Central memory CD4-positive, alpha-beta T cell (primary cell): ENCODE data around the gene MAPK12.

Experiments
- DNase-seq: peaks from one replicate; pipeline ENCODE4 v3.0.0; 2022

MAPK12 gene

DNA sequence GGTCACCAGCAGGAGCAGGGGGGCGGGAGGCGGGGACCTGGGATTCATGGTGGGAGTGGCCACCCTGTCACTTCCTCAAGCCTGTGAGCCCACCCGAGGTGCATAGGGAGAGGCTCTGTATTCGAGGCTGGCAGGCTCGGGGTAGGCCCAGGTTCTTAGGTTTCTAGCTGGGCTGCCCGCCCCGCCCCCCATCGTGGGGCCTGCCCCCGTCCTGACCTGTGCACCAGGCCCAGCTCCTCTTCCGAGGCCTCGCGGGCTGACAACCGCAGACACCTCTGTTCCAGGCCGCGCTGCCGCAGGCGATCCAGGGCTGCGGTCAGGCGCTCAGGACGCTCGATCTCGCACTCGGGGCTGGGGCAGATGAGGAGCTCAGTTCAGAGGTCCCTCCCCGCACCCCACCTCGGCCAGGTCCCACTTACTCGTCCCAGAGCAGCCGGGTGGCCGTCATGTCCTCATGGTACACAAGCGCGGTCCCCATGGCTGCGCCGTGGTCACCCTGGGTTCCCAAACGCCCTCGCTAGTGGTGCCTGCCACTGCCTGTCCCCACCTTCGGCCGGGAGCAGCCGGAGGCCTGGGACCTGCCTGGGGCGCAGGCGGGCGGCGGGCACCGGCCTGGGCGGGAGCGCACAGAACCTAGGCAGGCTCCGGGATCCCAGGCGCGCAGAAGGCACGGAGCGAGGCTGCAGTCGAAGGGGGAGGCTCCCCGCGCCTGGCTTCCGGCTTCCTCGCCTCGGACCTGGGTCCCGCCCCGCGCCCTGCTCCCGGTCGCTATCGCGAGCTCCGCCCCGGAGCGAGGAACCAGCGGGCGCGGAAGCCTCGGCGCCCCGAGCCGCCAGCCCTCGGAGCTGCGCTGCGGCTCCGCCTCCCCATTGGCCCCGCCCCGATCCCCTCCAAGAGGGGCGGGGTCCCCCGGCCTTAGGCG is 10.7 kb downstream of the MAPK12 start, which contains the start of gene HDAC10:
TSS of gene HDAC10 (minus strand) at position 711 of the 922 bp plus-strand sequence. CDS start at position 478, 233 bp downstream.
- DNase-seq = peak; percentile 71

GRCh38 chr22:50250249-50250554 is 11.3 kb downstream of the MAPK12 start:
- DNase-seq = no peak

DNA sequence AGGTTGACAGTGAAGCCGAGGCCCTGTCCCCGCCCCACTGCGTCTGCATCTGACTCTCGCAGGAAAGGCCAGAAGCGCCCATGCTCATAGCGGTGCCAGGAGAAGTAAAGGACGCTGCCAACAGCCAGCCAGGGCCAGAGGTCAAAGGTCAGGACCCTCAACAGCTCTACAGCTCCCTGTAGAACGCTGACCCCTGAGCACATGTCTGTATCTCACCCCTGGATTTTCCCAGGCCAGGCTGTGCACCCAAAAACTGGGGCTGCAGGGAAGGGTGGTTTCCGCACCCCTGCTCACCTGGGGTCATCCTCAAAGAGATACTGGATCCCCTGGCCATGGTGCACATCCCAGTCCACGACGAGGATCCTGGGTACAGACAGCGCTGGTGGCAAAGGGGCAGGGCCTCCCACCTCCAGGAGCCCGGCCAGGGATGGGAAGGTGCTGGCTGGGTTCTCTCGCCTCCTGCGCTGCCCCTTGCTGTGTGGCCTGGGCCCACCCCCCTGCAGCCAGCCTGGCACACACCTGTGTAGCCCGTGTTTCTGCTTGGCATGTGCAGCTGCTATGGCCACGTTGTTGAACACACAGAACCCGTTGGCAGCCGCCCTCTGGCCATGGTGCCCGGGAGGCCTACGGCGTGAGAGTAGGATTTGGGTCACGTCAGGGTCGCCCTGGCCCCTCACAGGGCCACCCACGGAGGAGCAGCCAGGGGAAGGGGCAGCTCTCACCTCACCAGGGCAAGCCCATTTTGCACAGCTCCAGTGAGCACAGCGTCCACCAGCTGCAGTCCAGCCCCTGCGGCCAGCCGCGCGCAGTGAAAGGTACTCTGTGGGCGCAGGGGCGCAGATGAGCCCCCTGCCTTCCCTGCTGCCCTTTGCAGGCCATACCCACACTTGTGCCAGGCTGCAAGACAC is 11.9 kb downstream of the MAPK12 start:
- no peak for DNase-seq

GRCh38 chr22:50248196-50249081 is 13.0 kb downstream of the MAPK12 start:
- DNase-seq = no peak

GRCh38 chr22:50247748-50248147 is 13.7 kb downstream of the MAPK12 start:
- DNase-seq = peak; percentile 58

GRCh38 chr22:50246242-50247175 is 15.0 kb downstream of the MAPK12 start:
- DNase-seq = no peak

DNA sequence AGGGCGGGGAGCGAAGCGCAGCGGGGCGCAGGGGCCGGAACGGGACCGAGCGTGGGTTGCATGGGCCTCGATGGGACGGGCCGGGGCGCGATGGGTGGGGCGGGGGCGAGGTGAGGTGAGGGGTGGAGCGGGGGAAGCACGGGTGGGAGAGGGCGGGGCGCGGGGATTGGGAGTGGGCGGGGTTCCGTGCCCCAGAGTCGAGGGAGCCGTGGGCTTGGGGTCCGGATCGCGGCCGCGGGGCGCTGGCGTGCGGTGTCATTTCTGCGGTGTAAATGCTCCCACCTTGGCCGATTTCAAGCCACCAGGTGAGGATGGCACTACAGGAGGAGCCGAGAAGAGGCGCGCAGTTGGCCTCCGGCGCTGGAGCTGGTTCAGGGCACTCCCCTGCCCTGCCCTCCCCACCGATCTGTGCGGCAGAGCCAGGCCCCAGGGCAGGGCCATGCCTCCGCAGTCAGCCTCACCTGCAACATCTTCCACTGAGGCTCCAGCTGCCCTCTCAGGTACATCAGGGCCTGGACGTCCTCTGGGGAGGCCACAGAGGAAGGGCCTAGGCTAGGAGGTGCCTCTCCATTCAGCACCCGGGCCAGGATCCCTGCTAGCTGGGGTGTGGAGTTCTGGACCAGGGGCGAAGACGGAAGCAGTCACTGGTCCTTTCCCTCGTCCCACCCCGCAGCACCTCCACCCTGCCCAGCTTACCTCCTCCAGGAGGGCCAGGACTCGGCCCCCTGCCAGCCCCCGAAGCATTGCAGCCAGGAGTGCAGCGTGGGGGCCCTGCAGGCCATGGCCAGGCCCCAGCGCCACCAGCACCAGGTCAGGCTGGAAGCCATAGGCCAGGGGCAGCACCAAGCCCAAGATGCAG is 16.0 kb downstream of the MAPK12 start:
- peak; percentile 13 for DNase-seq

DNA sequence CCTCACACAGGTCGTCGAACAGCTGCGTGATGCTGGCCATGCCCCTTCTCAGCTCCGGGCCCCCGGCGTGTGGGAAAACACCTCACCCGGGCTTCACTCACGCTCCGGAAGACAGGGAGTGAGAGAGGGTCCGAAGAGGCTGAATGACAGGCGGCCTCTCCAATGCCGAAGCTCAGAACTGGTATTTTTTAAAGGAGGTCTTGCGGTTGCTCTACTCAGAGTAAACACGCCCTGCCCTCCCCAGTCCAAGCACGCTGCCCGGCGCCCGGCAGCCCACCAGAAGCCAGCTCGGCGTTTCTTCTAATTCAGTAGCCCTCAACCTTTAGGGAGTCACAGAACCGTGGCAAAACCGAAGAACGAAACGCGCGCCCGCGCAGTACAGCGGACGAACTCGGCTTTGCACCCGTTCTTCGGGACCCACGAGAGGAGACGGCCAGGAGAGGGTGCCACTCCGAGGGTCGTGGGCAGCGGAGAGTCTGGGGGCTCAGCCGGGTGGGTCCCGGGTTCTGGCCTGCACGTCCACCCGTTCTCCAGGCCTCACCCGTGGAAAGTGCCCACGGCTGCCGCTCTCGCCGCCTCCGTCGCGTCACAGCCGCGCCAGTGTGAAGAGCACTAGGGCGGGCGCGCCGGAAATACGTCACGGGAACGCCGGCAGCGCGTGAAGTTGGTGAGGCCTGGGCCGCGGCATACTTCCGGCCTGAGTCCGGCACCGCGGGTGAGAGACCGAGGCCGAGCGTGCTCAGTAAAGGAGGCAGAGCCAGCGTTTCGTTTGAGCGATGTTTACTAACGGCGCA is 16.9 kb downstream of the MAPK12 start, which contains the start of gene TUBGCP6:
TSS of gene TUBGCP6 (minus strand) at position 604 of the 794 bp plus-strand sequence. CDS start at position 40, 564 bp downstream.
- peak; percentile 90 for DNase-seq

- no peak for DNase-seq
Observed at GRCh38 chr22:50243685-50244419, 17.6 kb downstream of the MAPK12 start.

- no peak for DNase-seq
Observed at GRCh38 chr22:50242406-50242949, 19.0 kb downstream of the MAPK12 start.

GRCh38 chr22:50238755-50239154 is 22.7 kb downstream of the MAPK12 start:
- no peak for DNase-seq

- DNase-seq = no peak
Observed at GRCh38 chr22:50236731-50237409, 24.6 kb downstream of the MAPK12 start.

DNA sequence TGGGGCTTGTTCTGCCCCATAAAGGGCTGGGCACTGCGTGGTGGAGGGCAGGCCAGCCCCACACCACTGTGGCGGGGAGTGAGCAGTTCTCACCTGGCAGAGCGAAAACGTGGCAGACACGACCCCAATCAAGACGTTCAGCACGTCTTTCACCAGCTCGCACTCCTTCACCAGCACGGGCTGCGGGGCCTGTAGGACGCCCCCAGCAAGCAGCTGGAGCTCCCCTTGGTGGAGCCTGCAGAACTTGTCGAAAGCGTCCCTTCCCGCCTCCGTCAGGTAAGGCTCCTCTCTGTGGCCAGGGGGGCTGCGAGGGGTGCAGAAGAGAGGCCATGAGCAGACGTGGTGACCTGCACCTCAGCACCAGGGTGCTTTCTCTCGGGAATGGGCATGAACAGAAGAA is 28.3 kb downstream of the MAPK12 start:
- no peak for DNase-seq

GRCh38 chr22:50232481-50233151 is 28.9 kb downstream of the MAPK12 start:
- no peak for DNase-seq

DNA sequence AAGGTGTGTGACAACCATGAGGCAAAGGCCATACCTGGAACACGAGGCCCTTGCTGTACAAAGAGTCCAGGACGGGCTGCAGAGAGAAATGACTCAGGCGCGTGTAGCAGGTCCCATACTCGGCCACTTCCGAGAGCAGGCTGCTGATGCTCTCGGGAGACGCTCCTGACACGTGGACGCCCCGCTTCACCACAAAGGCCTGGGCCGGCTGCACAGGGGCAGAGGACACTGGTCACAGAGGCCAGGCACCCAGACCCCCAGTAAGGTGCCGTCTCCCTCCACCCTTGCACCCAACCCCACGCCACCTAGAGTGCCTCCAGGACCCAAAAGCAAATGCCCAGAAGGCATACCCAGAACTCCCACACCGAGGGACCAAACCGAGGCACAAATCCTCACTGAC is 32.1 kb downstream of the MAPK12 start:
- no peak for DNase-seq

GRCh38 chr22:50228366-50228765 is 33.1 kb downstream of the MAPK12 start:
- DNase-seq = no peak

GRCh38 chr22:50227579-50228215 is 33.8 kb downstream of the MAPK12 start:
- no peak for DNase-seq
